ENCODE results near the gene FAM168B. TPM values are rescaled to one million over a fixed set of nuclear protein-coding genes. Genes with fewer than 3 reads are reported as not detected.

Gene FAM168B
- total and polyA plus RNA-seq, 5 donors = 34.1 to 99.4 (median 86.9) TPM

GRCh38 chr2:131009713-131010475 is 83.4 kb downstream of the FAM168B start:
- 68% methylated on average over 6 of the region's 6 CpGs for WGBS
- no peak for DNase-seq
- intact Hi-C loops (cut with DNase I) = no loop called here

GRCh38 chr2:131008967-131009366 is 84.3 kb downstream of the FAM168B start:
- Histone ChIP-seq H3K4me1 (ENCODE audit: control insufficient read depth, insufficient read depth, low read length) (no peaks in the 10 kb centered on the region), H3K4me3 (ENCODE audit: low read length) (no peak overlapping the region), H3K9me3 (ENCODE audit: control insufficient read depth, low read length) (no peaks in the 10 kb centered on the region), H3K27me3 (ENCODE audit: control insufficient read depth, insufficient read depth) (no peaks in the 10 kb centered on the region), H3K27ac (ENCODE audit: low read length) (no peak overlapping the region)
- WGBS = 92% methylated on average over 1 of the region's 1 CpG
- intact Hi-C loops (cut with DNase I) = no loop called here
- DNase-seq (no peak), ATAC-seq (no peak)

More at GRCh38 chr2:131009713-131010475, 83.4 kb downstream of the FAM168B start:
- H3K4me1 ChIP-seq (ENCODE audit: control insufficient read depth, insufficient read depth, low read length) = no peaks in the 10 kb centered on the region
- H3K27ac ChIP-seq (ENCODE audit: low read length) = no peak overlapping the region
- no peak overlapping the region for H3K4me3 ChIP-seq (ENCODE audit: low read length)
- no peaks in the 10 kb centered on the region for H3K27me3 ChIP-seq (ENCODE audit: control insufficient read depth, insufficient read depth)
- H3K9me3 ChIP-seq (ENCODE audit: control insufficient read depth, low read length) = no peaks in the 10 kb centered on the region
- ATAC-seq = no peak

GRCh38 chr2:131006561-131006960 is 86.7 kb downstream of the FAM168B start:
- no peak overlapping the region for H3K4me3 ChIP-seq (ENCODE audit: low read length)
- H3K9me3 ChIP-seq (ENCODE audit: control insufficient read depth, low read length) = no peaks in the 10 kb centered on the region
- no peak for DNase-seq
- no peaks in the 10 kb centered on the region for H3K27me3 ChIP-seq (ENCODE audit: control insufficient read depth, insufficient read depth)
- no peaks in the 10 kb centered on the region for H3K4me1 ChIP-seq (ENCODE audit: control insufficient read depth, insufficient read depth, low read length)
- H3K27ac ChIP-seq (ENCODE audit: low read length) = no peak overlapping the region
- intact Hi-C loops (cut with DNase I) = no loop called here
- whole genome bisulfite sequencing = 94% methylated on average over 2 of the region's 2 CpGs
- ATAC-seq = no peak

- Histone ChIP-seq H3K27ac (ENCODE audit: low read length) (no peak overlapping the region), H3K4me3 (ENCODE audit: low read length) (no peak overlapping the region), H3K27me3 (ENCODE audit: control insufficient read depth, insufficient read depth) (no peaks in the 10 kb centered on the region), H3K9me3 (ENCODE audit: control insufficient read depth, low read length) (no peaks in the 10 kb centered on the region), H3K4me1 (ENCODE audit: control insufficient read depth, insufficient read depth, low read length) (no peaks in the 10 kb centered on the region)
- no peak for DNase-seq
- ATAC-seq = no peak
- intact Hi-C loops (cut with DNase I) = no loop called here
- WGBS = 75% methylated on average over 16 of the region's 16 CpGs
Measured at GRCh38 chr2:131005216-131005935, 87.9 kb downstream of the FAM168B start.

- WGBS = 88% methylated on average over 11 of the region's 11 CpGs
- no peak overlapping the region for H3K27ac ChIP-seq (ENCODE audit: low read length)
- intact Hi-C loops (cut with DNase I) = no loop called here
- DNase-seq = no peak
- H3K4me3 ChIP-seq (ENCODE audit: low read length) = no peak overlapping the region
- no peaks in the 10 kb centered on the region for H3K9me3 ChIP-seq (ENCODE audit: control insufficient read depth, low read length)
- H3K4me1 ChIP-seq (ENCODE audit: control insufficient read depth, insufficient read depth, low read length) = no peaks in the 10 kb centered on the region
- ATAC-seq = no peak
- no peaks in the 10 kb centered on the region for H3K27me3 ChIP-seq (ENCODE audit: control insufficient read depth, insufficient read depth)
Measured at GRCh38 chr2:131004446-131005209, 88.6 kb downstream of the FAM168B start.

- 75% methylated on average over 6 of the region's 6 CpGs for WGBS
- H3K9me3 ChIP-seq (ENCODE audit: control insufficient read depth, low read length) = no peaks in the 10 kb centered on the region
- no peak overlapping the region for H3K4me3 ChIP-seq (ENCODE audit: low read length)
- H3K4me1 ChIP-seq (ENCODE audit: control insufficient read depth, insufficient read depth, low read length) = no peaks in the 10 kb centered on the region
- H3K27me3 ChIP-seq (ENCODE audit: control insufficient read depth, insufficient read depth) = no peaks in the 10 kb centered on the region
- ATAC-seq (no peak), DNase-seq (no peak)
- H3K27ac ChIP-seq (ENCODE audit: low read length) = no peak overlapping the region
- intact Hi-C loops (cut with DNase I) = no loop called here
Measured at GRCh38 chr2:130998561-130998960, 94.7 kb downstream of the FAM168B start.

Other genes starting within 250 kb of the FAM168B start
- gene PLEKHB2, start 11.9 kb upstream of the FAM168B start, total RNA-seq = 10 to 100 TPM; 26.2 to 36.9 (median 35.2) TPM
- gene PLEKHB2, start 11.9 kb upstream of the FAM168B start, polyA plus RNA-seq = 13.6 TPM
- gene POTEE, start 116.1 kb upstream of the FAM168B start, total RNA-seq = 1 to 10 TPM in 1 of 4 donors, under 1 TPM in 2, not detected in 1; 0.53 to 1.0 (median 0.68) TPM
- gene POTEE, start 116.1 kb upstream of the FAM168B start, polyA plus RNA-seq = not detected